ENCODE measurements around the gene RDH5. TPM values are rescaled to one million over a fixed set of nuclear protein-coding genes. Genes with fewer than 3 reads are reported as not detected.

Gene RDH5, protein sequence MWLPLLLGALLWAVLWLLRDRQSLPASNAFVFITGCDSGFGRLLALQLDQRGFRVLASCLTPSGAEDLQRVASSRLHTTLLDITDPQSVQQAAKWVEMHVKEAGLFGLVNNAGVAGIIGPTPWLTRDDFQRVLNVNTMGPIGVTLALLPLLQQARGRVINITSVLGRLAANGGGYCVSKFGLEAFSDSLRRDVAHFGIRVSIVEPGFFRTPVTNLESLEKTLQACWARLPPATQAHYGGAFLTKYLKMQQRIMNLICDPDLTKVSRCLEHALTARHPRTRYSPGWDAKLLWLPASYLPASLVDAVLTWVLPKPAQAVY
- total RNA-seq: 1 to 10 TPM in 3 of 4 donors, under 1 TPM in 1; 0.94 to 9.7 (median 6.8) TPM

DNA sequence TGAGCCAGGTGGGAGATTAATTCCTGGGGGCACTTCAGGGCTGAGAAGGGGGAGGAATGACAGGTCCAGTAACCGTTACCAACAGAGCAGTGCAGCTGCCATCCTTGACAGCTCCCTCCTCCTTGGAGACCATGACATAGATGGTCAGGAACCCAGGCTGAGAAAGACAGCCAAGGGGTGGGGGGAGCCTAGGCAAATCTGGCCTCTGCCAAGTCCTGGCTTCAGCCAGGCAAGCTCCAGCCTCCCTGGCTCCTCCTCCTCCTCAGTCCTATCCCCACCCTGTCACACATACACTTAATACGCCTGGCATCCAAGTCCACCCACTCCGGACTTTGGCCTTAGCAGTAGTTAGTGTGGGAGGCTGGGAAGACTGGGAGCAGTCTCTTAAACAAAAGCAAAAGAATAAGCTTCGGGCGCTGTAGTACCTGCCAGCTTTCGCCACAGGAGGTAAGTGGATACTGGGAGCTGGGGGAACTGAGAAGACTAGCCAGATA, at the start of gene RDH5:
Gene RDH5, plus strand, starts transcription at position 323 of the 494 bp plus-strand sequence. CDS start 792 bp downstream, outside the sequence.
- no peak for DNase-seq
- Histone ChIP-seq H3K4me3 (replicated peaks in 1 of 3) (no peak within 1 kb of the TSS), H3K36me3 (peaks cover 9 to 12% of the 10 kb centered on the region in 2 donors), H3K9me3 (no peaks in the 10 kb centered on the region), H3K27me3 (no peaks in the 10 kb centered on the region), H3K4me1 (peaks cover 40 to 62% of the 10 kb centered on the region in 2 donors), H3K27ac (peak within 1 kb of the TSS in 2 of 3 donors; percentile 11 to 41)
- TF ChIP-seq, protein P1, sequence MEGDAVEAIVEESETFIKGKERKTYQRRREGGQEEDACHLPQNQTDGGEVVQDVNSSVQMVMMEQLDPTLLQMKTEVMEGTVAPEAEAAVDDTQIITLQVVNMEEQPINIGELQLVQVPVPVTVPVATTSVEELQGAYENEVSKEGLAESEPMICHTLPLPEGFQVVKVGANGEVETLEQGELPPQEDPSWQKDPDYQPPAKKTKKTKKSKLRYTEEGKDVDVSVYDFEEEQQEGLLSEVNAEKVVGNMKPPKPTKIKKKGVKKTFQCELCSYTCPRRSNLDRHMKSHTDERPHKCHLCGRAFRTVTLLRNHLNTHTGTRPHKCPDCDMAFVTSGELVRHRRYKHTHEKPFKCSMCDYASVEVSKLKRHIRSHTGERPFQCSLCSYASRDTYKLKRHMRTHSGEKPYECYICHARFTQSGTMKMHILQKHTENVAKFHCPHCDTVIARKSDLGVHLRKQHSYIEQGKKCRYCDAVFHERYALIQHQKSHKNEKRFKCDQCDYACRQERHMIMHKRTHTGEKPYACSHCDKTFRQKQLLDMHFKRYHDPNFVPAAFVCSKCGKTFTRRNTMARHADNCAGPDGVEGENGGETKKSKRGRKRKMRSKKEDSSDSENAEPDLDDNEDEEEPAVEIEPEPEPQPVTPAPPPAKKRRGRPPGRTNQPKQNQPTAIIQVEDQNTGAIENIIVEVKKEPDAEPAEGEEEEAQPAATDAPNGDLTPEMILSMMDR (IDR thresholded peaks at IDR 0.05): no peak
- no peak for TF ChIP-seq POLR2A (IDR thresholded peaks at IDR 0.05)
- 77 to 83% methylated on average over 6 of the region's 6 CpGs for WGBS, 2 donors
- intact Hi-C loops (cut with DNase I): no loop called here

DNA sequence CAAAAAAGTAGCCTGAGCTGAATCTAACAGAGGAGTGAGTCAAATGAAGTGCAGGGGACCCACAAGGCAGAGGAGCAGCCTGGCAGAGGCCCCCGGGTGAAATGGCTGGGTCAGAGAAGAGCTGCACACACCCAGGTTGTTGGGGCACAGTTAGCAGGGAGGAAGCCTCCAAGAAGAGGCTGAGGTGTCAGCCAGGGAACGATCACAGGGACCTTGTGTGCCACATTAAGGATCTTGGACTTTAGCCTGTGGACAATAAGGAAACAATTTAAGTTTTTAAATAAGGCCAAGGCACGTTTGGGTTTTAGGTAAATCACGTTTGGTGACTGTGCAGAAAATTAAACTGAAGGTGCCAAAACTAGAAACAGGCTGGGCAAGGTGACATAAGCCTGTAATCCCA, 48.4 kb upstream of the RDH5 start:
- no peak overlapping the region for H3K4me3 ChIP-seq (replicated peaks in 1 of 3)
- intact Hi-C loops (cut with DNase I): no loop called here
- H3K36me3 ChIP-seq: no peaks in the 10 kb centered on the region
- no peak for DNase-seq
- H3K4me1 ChIP-seq: no peaks in the 10 kb centered on the region
- H3K9me3 ChIP-seq: no peaks in the 10 kb centered on the region
- no peaks in the 10 kb centered on the region for H3K27me3 ChIP-seq
- 71 to 76% methylated on average over 4 of the region's 4 CpGs for WGBS, 2 donors
- H3K27ac ChIP-seq: no peak overlapping the region
- TF ChIP-seq POLR2A (IDR thresholded peaks at IDR 0.05): no peak
- TF ChIP-seq, protein P1 (IDR thresholded peaks at IDR 0.05): no peak

DNA sequence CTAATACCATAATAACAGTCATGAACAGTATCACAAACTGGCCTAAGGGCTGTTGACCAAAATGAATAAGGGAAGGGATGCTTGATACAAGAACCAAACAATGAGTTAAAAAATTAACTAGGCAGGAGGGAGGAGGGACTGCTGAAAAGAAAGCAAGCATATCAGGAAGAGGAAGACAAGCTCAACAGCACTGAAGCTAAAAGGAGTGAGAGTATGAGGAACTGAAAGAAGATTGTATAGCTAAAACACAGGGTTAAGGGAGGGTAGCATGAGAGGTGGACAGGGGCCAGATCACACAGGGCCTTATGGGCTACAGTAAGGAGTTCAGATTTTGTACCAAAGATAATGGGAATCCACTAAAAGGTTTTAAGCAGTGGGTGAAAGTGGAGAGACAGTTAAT, 46.6 kb upstream of the RDH5 start:
- TF ChIP-seq POLR2A (IDR thresholded peaks at IDR 0.05): no peak
- TF ChIP-seq, protein P1 (IDR thresholded peaks at IDR 0.05): no peak
- no peak for DNase-seq
- Histone ChIP-seq H3K4me3 (replicated peaks in 1 of 3) (no peak overlapping the region), H3K9me3 (no peaks in the 10 kb centered on the region), H3K27me3 (no peaks in the 10 kb centered on the region), H3K4me1 (no peaks in the 10 kb centered on the region), H3K27ac (no peak overlapping the region), H3K36me3 (no peaks in the 10 kb centered on the region)
- intact Hi-C loops (cut with DNase I): no loop called here

DNA sequence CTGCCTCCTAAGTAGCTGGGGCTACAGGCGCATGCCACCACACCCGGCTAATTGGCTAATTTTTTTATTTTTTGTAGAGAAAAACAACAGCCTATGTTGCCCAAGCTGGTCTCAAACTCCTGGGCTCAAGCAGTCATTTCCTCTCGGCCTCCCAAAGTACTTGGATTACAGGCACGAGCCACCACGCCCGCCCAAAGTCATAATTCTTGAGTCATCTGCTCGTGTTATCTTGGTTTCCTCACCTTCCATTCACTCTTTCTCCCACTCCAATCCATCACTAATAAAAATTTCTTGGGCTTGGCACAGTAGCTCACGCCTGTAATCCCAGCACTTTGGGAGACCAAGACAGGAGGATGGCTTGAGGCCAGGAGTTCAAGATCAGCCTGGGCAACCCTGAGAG, 44.5 kb upstream of the RDH5 start:
- H3K36me3 ChIP-seq: no peaks in the 10 kb centered on the region
- H3K27ac ChIP-seq: no peak overlapping the region
- H3K4me1 ChIP-seq: no peaks in the 10 kb centered on the region
- no peak for DNase-seq
- no peaks in the 10 kb centered on the region for H3K9me3 ChIP-seq
- intact Hi-C loops (cut with DNase I): no loop called here
- no peak for TF ChIP-seq POLR2A (IDR thresholded peaks at IDR 0.05)
- TF ChIP-seq, protein P1 (IDR thresholded peaks at IDR 0.05): no peak
- no peaks in the 10 kb centered on the region for H3K27me3 ChIP-seq
- no peak overlapping the region for H3K4me3 ChIP-seq (replicated peaks in 1 of 3)
- 90 to 92% methylated on average over 8 of the region's 8 CpGs for WGBS, 2 donors

DNA sequence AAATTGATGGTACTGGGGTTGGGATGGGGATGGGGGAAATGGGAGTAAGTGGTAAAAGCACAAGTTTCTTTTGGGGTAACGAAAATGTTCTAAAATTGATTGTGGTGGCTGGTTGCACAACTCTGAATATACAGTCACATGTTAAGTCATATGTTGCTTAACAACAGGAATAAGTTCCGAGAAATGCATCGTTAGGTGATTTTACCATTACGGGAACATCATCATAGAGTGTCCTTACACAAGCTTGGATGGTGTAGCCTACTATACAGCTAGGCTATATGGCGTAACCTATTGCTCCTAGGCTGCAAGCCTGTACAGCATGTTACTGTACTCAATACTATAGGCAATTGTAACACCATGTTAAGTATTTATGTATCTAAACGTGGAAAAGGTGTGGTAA, 43.5 kb upstream of the RDH5 start:
- no peak overlapping the region for H3K27ac ChIP-seq

More for the DNA sequence above, 43.5 kb upstream of the RDH5 start:
- intact Hi-C loops (cut with DNase I): no loop called here
- DNase-seq: no peak
- no peaks in the 10 kb centered on the region for H3K9me3 ChIP-seq
- 56 to 71% methylated on average over 6 of the region's 6 CpGs for WGBS, 2 donors
- TF ChIP-seq, protein P1 (IDR thresholded peaks at IDR 0.05): no peak
- TF ChIP-seq POLR2A (IDR thresholded peaks at IDR 0.05): no peak
- no peaks in the 10 kb centered on the region for H3K27me3 ChIP-seq
- no peaks in the 10 kb centered on the region for H3K36me3 ChIP-seq
- no peak overlapping the region for H3K4me3 ChIP-seq (replicated peaks in 1 of 3)
- H3K4me1 ChIP-seq: peaks cover 6 to 8% of the 10 kb centered on the region in 2 donors
